Adipocyte (in vitro differentiated cells): Measurements from ENCODE around the gene TMEM201.

Experiments used
- DNase-seq: peaks from one replicate; pipeline ENCODE4 v3.0.0-alpha.2; 2015; ENCODE audit warnings: low read depth
- H3K27me3 ChIP-seq: replicated peaks from 2 replicates; pipeline ENCODE4 v1.7.0; 2013; ENCODE audit warnings: mild to moderate bottlenecking, low read length, moderate library complexity; ENCODE audit not compliant: control insufficient read depth, insufficient read depth
- H3K36me3 ChIP-seq: 2 replicates; pipeline ENCODE4 v1.7.0; 2013; ENCODE audit warnings: low read length, mild to moderate bottlenecking, moderate library complexity; ENCODE audit not compliant: control insufficient read depth, insufficient read depth, severe bottlenecking
- H3K4me1 ChIP-seq: 2 replicates; pipeline ENCODE4 v1.7.0; 2013; ENCODE audit warnings: mild to moderate bottlenecking, low read length, moderate library complexity; ENCODE audit not compliant: control insufficient read depth, insufficient read depth
- H3K4me3 ChIP-seq: 2 replicates; pipeline ENCODE4 v1.7.0; 2013; ENCODE audit warnings: mild to moderate bottlenecking, low read length, moderate library complexity
- H3K9ac ChIP-seq: 2 replicates; pipeline ENCODE4 v1.7.0; 2013; ENCODE audit warnings: mild to moderate bottlenecking, low read length, moderate library complexity
- H3K9me3 ChIP-seq: 2 replicates; pipeline ENCODE4 v1.7.0; 2013; ENCODE audit warnings: mild to moderate bottlenecking, low read length, moderate library complexity; ENCODE audit not compliant: control insufficient read depth

Gene TMEM201

DNA sequence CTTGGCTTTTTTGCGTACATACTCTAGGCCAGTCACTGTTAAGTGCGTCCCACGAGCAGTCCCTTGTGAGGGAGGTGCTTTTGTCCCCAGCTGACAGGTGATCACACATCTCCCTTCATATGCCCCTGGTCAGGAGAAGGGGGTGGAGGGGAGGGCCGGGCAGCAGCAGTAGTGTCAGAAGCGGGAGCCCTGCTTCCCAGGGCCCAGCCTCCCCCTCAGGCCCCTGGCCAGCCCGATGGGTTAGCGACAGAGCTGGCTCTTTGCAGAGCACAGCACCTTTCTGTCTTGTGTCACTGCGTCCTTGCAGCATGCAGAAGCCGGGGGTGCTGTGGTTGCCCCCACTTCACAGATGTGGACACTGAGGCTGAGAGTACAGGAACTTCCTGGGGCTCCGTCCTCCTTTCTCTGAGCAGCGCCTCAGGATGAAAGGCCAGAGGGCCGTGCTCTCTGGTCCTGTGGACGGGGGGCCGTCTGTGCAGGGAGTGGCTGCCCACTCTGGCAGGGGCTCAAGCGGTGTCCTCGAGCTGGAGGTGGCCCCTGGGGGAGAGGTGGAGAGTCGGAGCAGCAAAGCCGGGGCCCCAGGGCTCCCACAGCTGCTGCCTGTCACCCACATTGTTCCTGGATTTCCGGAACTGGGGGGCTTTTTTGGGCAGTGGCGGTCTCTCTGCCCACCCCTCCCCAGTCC is 5.9 kb downstream of the TMEM201 start:
- no peak for DNase-seq
- Histone ChIP-seq H3K36me3 (peaks cover 9% of the 10 kb centered on the region), H3K9me3 (no peaks in the 10 kb centered on the region), H3K27me3 (no peaks in the 10 kb centered on the region), H3K4me3 (no peak overlapping the region), H3K9ac (no peak overlapping the region), H3K4me1 (peaks cover 11% of the 10 kb centered on the region)

GRCh38 chr1:9595156-9595967 is 6.7 kb downstream of the TMEM201 start:
- Histone ChIP-seq H3K4me3 (no peak overlapping the region), H3K4me1 (peaks cover 5% of the 10 kb centered on the region), H3K9me3 (no peaks in the 10 kb centered on the region), H3K36me3 (peaks cover 9% of the 10 kb centered on the region), H3K27me3 (no peaks in the 10 kb centered on the region), H3K9ac (no peak overlapping the region)
- no peak for DNase-seq

DNA sequence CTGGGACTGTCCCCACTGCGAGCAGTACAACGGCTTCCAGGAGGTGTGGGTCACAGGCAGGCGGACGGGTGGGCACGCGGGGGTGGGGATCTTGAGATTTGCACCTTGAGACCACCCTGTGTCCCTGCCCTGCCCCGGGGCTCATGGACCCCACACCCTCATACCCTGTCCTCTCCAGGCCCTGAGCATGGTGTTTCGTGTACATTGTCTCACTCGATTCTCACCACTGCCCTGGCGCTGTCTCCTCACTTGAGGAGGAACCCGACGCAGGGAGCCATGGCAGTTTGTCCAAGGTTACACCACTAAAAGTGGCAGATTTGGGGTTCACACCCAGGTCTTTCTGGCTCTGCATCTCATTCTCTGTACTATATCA is 7.2 kb downstream of the TMEM201 start:
- no peaks in the 10 kb centered on the region for H3K27me3 ChIP-seq
- no peak for DNase-seq
- H3K4me3 ChIP-seq = no peak overlapping the region
- no peaks in the 10 kb centered on the region for H3K9me3 ChIP-seq
- H3K9ac ChIP-seq = no peak overlapping the region
- H3K36me3 ChIP-seq = peaks cover 13% of the 10 kb centered on the region
- peaks cover 5% of the 10 kb centered on the region for H3K4me1 ChIP-seq

DNA sequence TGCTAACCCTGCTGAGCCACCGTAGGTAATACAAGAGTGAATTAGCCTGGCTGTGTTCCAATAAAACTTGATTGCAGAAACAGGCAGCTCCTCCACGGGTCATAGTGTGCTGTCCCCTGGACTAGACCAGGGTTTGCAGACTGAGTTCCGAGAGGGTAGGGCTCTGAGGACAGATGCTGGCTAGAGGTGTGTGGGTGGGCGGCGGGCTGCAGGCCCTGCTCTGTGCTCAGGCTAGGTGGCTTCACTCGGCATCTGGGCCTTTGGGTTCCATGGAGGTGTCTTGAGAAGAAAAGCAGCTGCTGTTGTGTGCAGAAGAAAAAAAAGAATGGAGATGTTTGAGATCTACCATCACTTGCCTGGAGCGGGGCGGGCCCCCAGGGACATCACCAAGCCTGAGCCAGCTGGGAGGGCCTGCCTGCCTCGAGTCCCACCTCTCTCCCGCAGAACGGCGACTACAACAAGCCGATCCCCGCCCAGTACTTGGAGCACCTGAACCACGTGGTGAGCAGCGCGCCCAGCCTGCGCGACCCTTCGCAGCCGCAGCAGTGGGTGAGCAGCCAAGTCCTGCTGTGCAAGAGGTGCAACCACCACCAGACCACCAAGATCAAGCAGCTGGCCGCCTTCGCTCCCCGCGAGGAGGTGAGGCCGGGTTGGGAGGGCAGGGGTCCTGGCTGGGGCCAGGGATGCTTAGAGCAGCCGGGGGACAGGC is 7.9 kb downstream of the TMEM201 start:
- Histone ChIP-seq H3K9me3 (no peaks in the 10 kb centered on the region), H3K4me3 (no peak overlapping the region), H3K27me3 (no peaks in the 10 kb centered on the region), H3K36me3 (peaks cover 19% of the 10 kb centered on the region), H3K9ac (no peak overlapping the region), H3K4me1 (peaks cover 5% of the 10 kb centered on the region)
- no peak for DNase-seq

- H3K9ac ChIP-seq = no peak overlapping the region
- no peak for DNase-seq
- peaks cover 5% of the 10 kb centered on the region for H3K4me1 ChIP-seq
- H3K27me3 ChIP-seq = no peaks in the 10 kb centered on the region
- no peaks in the 10 kb centered on the region for H3K9me3 ChIP-seq
- peaks cover 29% of the 10 kb centered on the region for H3K36me3 ChIP-seq
- H3K4me3 ChIP-seq = no peak overlapping the region
These were observed 8.9 kb downstream of the TMEM201 start for GRCh38 chr1:9597361-9598315.

GRCh38 chr1:9598316-9598700 is 9.6 kb downstream of the TMEM201 start:
- Histone ChIP-seq H3K4me1 (peaks cover 5% of the 10 kb centered on the region), H3K4me3 (no peak overlapping the region), H3K9ac (no peak overlapping the region), H3K9me3 (no peaks in the 10 kb centered on the region), H3K27me3 (no peaks in the 10 kb centered on the region), H3K36me3 (peaks cover 35% of the 10 kb centered on the region)
- DNase-seq = no peak

DNA sequence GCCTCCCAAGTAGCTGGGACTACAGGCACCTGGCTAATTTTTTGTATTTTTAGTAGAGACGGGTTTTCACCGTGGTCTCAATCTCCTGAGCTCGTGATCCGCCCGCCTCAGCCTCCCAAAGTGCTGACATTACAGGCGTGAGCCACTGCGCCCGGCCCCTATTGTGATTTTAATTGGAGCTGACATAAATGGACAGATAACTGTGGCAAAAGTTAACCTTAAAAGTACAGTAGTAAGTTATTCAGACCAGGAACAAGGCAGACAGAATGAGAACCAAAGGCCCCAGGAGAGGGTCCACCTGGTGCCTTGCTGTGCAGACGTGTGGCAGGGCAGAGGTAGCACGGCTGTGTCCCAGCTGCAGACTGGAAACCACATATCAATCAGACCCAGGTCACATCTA is 11.0 kb downstream of the TMEM201 start:
- H3K9ac ChIP-seq = no peak overlapping the region
- H3K36me3 ChIP-seq = peaks cover 41% of the 10 kb centered on the region
- no peak overlapping the region for H3K4me3 ChIP-seq
- H3K27me3 ChIP-seq = no peaks in the 10 kb centered on the region
- no peaks in the 10 kb centered on the region for H3K9me3 ChIP-seq
- no peak for DNase-seq
- peaks cover 3% of the 10 kb centered on the region for H3K4me1 ChIP-seq

DNA sequence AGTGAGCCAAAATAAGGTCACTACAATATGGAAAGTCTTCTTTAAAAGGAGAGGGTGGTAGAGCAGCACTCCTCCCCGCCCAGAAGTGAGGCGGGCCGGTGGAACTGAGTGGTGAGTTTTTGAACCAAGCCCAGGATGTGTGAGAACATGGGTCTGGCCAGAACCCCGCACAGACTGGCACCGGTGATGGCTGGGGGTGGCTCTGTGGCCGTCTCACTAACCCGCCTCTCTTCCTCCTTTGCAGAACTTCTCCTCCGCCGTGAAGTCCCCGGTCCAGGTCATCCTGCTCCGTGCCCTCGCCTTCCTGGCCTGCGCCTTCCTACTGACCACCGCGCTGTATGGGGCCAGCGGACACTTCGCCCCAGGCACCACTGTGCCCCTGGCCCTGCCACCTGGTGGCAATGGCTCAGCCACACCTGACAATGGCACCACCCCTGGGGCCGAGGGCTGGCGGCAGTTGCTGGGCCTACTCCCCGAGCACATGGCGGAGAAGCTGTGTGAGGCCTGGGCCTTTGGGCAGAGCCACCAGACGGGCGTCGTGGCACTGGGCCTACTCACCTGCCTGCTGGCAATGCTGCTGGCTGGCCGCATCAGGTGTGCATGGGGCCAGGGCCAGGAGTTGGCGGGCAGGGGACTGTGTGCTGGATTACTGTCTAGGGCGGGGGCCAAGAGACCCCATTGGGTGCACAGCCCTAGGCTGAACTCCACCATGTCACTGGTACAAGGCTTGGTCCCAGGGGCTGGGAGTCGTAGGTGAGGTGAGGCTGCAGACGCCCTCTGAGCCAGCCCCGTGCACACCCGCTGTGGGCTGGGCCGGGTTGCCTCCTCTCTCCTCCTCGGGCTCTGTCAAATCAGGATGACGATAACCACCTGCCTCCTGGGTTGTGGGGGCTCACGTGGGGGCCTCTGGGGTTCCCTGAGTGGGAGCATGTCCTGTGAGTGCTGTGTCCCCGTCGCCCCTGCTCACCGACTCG is 12.4 kb downstream of the TMEM201 start:
- Histone ChIP-seq H3K36me3 (peaks cover 41% of the 10 kb centered on the region), H3K4me1 (peaks cover 3% of the 10 kb centered on the region), H3K4me3 (no peak overlapping the region), H3K27me3 (no peaks in the 10 kb centered on the region), H3K9ac (no peak overlapping the region), H3K9me3 (no peaks in the 10 kb centered on the region)
- no peak for DNase-seq

DNA sequence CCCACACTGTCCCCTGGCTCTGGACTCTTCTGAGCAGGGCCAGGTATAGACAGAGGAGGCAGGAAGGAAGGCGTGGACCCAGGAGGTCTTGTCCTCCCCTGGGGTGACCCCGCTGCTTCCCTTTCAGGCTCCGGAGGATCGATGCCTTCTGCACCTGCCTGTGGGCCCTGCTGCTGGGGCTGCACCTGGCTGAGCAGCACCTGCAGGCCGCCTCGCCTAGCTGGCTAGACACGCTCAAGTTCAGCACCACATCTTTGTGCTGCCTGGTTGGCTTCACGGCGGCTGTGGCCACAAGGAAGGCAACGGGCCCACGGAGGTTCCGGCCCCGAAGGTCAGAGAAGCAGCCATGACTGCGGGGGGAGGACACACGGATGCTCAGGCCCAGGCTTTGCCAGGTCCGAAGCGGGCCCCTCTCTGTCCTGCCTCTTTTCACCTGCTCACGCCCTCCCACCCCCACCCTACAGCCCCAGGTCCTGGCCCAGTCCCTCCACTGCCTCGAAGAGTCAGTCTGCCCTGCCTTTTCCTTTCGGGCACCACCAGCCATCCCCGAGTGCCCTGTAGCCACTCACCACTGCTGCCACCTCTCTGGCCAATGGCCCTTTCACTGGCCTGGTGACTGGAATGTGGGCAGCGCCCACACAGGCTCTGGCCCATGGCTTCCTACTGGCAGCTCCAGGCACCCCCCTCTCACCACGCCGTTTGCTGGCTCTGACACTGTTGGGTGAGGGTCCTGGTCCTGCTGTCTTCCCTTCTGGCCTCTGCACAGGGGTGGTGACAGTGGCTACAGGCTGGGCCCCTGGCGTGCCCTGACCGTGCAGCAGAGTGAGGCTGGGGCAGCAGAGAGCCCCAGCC is 13.5 kb downstream of the TMEM201 start:
- no peaks in the 10 kb centered on the region for H3K4me1 ChIP-seq
- peaks cover 41% of the 10 kb centered on the region for H3K36me3 ChIP-seq
- no peak for DNase-seq

More for the DNA sequence above, 13.5 kb downstream of the TMEM201 start:
- H3K27me3 ChIP-seq = no peaks in the 10 kb centered on the region
- no peaks in the 10 kb centered on the region for H3K9me3 ChIP-seq
- H3K9ac ChIP-seq = no peak overlapping the region
- H3K4me3 ChIP-seq = no peak overlapping the region
